Brain microvascular endothelial cell (primary cell): Measurements from ENCODE around the gene TFAP2A.
A peak's percentile ranks its signal among the peaks of the same experiment; 100 is the strongest.

ENCODE experiments used
- DNase-seq: peaks from one replicate; pipeline ENCODE4 v3.0.0-alpha.2; 2020
- H3K27ac ChIP-seq: fragments of 250-450 bp; sonication (Bioruptor Pico); 2 replicates; pipeline ENCODE4 v1.5.1; 2020; ENCODE audit warnings: mild to moderate bottlenecking, moderate library complexity
- H3K27me3 ChIP-seq: fragments of 250-450 bp; sonication (Bioruptor Pico); replicated peaks from 2 replicates; pipeline ENCODE4 v1.5.1; 2020; ENCODE audit warnings: mild to moderate bottlenecking
- H3K36me3 ChIP-seq: fragments of 250-450 bp; sonication (Bioruptor Pico); replicated peaks from 2 replicates; pipeline ENCODE4 v1.5.1; 2020; ENCODE audit warnings: mild to moderate bottlenecking
- H3K4me3 ChIP-seq: 2 replicates; pipeline ENCODE4 v1.5.1; 2011; ENCODE audit warnings: low read depth, mild to moderate bottlenecking, control low read depth, low read length, moderate library complexity
- CTCF ChIP-seq: IDR thresholded peaks from 2 replicates; pipeline ENCODE4 v1.5.1; 2011; ENCODE audit warnings: low read depth, mild to moderate bottlenecking, moderate library complexity, low read length, control low read depth, inconsistent platforms; ENCODE audit errors: missing control alignments
- in situ Hi-C: cut with HindIII; loops from 2 replicates; pipeline ENCODE4 v1.10.0; 2017; ENCODE audit warnings: low sequenced_read_pairs, low pct_ligation_motif_present

The TFAP2A gene

GRCh38 chr6:10391299-10391630 lies 23.6 kb downstream of the TFAP2A start:
- no peak overlapping the region for H3K27ac ChIP-seq
- H3K36me3 ChIP-seq, result no peaks in the 10 kb centered on the region
- H3K27me3 ChIP-seq, result peaks cover 93% of the 10 kb centered on the region
- no peak for TF ChIP-seq CTCF
- no peak overlapping the region for H3K4me3 ChIP-seq
- in situ Hi-C loops, result no loop called here
- DNase-seq, result no peak

GRCh38 chr6:10390495-10391298 lies 24.2 kb downstream of the TFAP2A start:
- H3K36me3 ChIP-seq, result no peaks in the 10 kb centered on the region

GRCh38 chr6:10389739-10390494 lies 25.0 kb downstream of the TFAP2A start:
- DNase-seq, result no peak

More at GRCh38 chr6:10390495-10391298, 24.2 kb downstream of the TFAP2A start:
- Histone ChIP-seq H3K4me3 (no peak overlapping the region), H3K27me3 (peaks cover 95% of the 10 kb centered on the region), H3K27ac (no peak overlapping the region)
- TF ChIP-seq CTCF, result no peak
- in situ Hi-C loops, result no loop called here
- no peak for DNase-seq

DNA sequence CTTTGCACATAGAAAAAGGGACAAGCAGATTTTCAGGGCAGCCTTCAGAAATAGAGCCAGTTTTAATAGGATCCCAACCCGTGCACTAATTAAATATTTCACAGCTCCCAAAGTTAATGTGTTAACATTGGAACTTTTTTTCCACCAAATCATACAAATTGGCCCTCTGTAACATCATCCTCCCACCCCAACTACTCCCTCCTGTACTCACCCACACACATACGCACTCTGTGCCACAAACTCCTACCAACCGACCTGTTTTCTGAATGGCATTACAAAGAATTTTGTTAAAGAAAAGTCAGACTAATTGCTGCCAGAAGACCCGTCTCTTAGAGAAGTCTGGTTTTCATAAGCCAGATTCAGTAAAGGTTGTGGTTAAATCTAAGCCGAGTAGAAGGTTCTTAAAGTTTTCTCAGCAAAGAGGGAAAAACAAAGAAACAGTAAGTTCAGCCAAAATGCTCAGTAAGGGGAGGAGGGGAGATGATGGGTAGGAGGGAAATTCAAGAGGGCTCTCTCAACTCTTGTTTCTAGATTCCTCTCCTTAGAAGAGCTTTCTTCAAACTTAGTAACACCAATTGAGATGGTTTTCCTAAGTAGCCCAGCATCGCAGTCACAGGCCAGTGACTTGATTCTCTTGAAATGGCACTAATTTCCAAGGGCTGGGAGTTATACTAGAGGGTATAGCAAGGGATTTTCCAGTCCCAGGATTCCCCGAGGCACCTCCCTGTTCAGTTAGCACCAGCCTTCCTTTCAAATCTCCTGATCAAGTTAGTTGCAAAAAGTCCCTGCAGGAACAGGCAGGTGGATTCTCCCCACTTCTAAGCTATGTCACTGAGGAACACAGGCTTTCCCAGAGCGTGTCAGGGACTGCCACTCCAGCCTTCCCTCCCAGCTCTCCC lies 27.9 kb downstream of the TFAP2A start:
- TF ChIP-seq CTCF, result no peak
- no peak for DNase-seq
- H3K36me3 ChIP-seq, result no peaks in the 10 kb centered on the region
- no peak overlapping the region for H3K4me3 ChIP-seq
- H3K27ac ChIP-seq, result no peak overlapping the region
- peaks cover 92% of the 10 kb centered on the region for H3K27me3 ChIP-seq
- in situ Hi-C loops, result no loop called here

More at GRCh38 chr6:10389739-10390494, 25.0 kb downstream of the TFAP2A start:
- Histone ChIP-seq H3K27ac (no peak overlapping the region), H3K4me3 (peak overlapping the region; percentile 5), H3K36me3 (no peaks in the 10 kb centered on the region), H3K27me3 (peaks cover 94% of the 10 kb centered on the region)
- TF ChIP-seq CTCF, result no peak
- in situ Hi-C loops, result no loop called here

GRCh38 chr6:10386220-10386619 lies 28.7 kb downstream of the TFAP2A start:
- Histone ChIP-seq H3K4me3 (no peak overlapping the region), H3K36me3 (no peaks in the 10 kb centered on the region), H3K27ac (no peak overlapping the region), H3K27me3 (peaks cover 93% of the 10 kb centered on the region)
- in situ Hi-C loops, result no loop called here
- TF ChIP-seq CTCF, result no peak
- no peak for DNase-seq
